Cardiac fibroblast (primary cell): Measurements from ENCODE around the gene CCDC93.
"Not testable (repeated sequence)": the region's sequence is repeated elsewhere in the genome, so short reads cannot be mapped to it uniquely, and the experiment has no call there.

Experiments used
- DNase-seq, 2 donors: peaks; one replicate each; pipeline versions ENCODE4 v3.0.0 to v3.0.0-alpha.2; 2010; ENCODE audit warnings: low read depth in 2 of 2
- H3K4me3 ChIP-seq, 2 donors: replicated peaks in 1 of 2; 1 replicate in 1 of 2; 2 replicates in 1 of 2; pipeline ENCODE4 v1.5.1; 2011; ENCODE audit warnings: low read depth in 2 of 2, low read length in 2 of 2, mild to moderate bottlenecking in 2 of 2, moderate library complexity in 1 of 2
- CTCF ChIP-seq: IDR thresholded peaks from one replicate; pipeline ENCODE4 v1.5.1; 2011; ENCODE audit warnings: low read depth, mild to moderate bottlenecking, low read length, inconsistent platforms

CCDC93 gene

GRCh38 chr2:118031566-118031965 lies 17.7 kb upstream of the CCDC93 start:
- H3K4me3 ChIP-seq = no peak overlapping the region
- no peak for DNase-seq
- TF ChIP-seq CTCF = no peak

DNA sequence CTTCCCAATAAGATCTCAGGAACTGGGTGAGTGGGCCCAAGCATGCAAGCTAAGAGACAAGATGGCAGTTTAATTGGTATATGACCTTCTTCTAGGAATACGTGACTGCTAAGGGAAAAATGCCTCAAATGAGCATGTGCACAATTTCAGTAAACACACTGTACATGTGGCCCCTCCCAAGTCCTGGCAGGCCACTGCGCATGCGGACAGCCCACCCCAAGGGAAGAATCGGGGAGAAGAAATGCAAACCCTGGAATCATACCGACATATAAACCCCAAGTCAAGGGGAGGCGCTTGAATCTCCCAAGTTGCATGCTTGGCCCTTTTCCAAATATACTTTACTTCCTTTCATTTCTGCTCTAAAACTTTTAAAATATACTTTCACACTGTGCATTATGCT lies 15.2 kb upstream of the CCDC93 start:
- no peak for TF ChIP-seq CTCF
- H3K4me3 ChIP-seq = no peak overlapping the region

GRCh38 chr2:118021356-118021755 lies 7.5 kb upstream of the CCDC93 start:
- DNase-seq = no peak
- no peak for TF ChIP-seq CTCF

More for the DNA sequence above, 15.2 kb upstream of the CCDC93 start:
- no peak for DNase-seq

DNA sequence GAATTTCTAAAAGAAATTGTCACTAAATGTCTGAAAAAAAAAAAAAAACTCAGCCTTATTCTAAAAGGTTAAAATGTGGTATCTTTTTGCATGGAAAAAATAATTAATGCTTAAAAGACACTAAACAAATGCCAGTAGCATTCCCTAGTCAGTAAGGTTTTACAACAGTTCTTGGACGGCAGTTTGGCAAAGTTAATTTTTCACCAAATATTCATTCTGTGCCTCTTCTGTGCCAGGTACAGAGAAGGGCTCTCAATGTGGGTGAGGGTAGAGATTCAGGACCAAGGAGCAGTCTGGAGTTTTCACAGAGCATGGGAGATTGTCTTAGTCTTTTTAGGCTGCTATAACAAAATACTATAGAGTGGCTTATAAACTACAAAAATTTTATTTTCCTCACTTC lies 6.0 kb upstream of the CCDC93 start:
- DNase-seq = no peak
- H3K4me3 ChIP-seq = no peak overlapping the region
- no peak for TF ChIP-seq CTCF

More at GRCh38 chr2:118021356-118021755, 7.5 kb upstream of the CCDC93 start:
- H3K4me3 ChIP-seq = no peak overlapping the region

GRCh38 chr2:118016911-118017310 lies 3.0 kb upstream of the CCDC93 start:
- DNase-seq = peak in 1 of 2 donors; percentile 45
- no peak for TF ChIP-seq CTCF
- H3K4me3 ChIP-seq = no peak overlapping the region

GRCh38 chr2:118015761-118016160 lies 1.9 kb upstream of the CCDC93 start:
- H3K4me3 ChIP-seq, DNase-seq: not testable (repeated sequence)

GRCh38 chr2:118014492-118014824 lies 588 bp upstream of the CCDC93 start:
- peak overlapping the region; percentile 53 to 96 for H3K4me3 ChIP-seq
- no peak for TF ChIP-seq CTCF
- no peak for DNase-seq
